Ishikawa (cell line): ENCODE results near the gene INPP5E.

ENCODE experiments used
- CEBPB ChIP-seq: IDR thresholded peaks from 2 replicates; pipeline ENCODE4 v1.6.1; 2012
- CREB1 ChIP-seq: IDR thresholded peaks from 2 replicates; pipeline ENCODE4 v1.6.1; 2012; ENCODE audit warnings: low read depth
- EGR1 ChIP-seq: IDR thresholded peaks from 2 replicates; pipeline ENCODE4 v1.6.1; 2012
- EP300 ChIP-seq: IDR thresholded peaks from 2 replicates; pipeline ENCODE4 v1.6.1; 2012; ENCODE audit warnings: borderline replicate concordance
- FOXM1 ChIP-seq: IDR thresholded peaks from 2 replicates; pipeline ENCODE4 v1.6.1; 2012; ENCODE audit warnings: low read depth, borderline replicate concordance
- NFIC ChIP-seq: IDR thresholded peaks from 2 replicates; pipeline ENCODE4 v1.6.1; 2012
- RAD21 ChIP-seq: IDR thresholded peaks from 2 replicates; pipeline ENCODE4 v1.6.1; 2012; ENCODE audit warnings: low read depth
- REST ChIP-seq: IDR thresholded peaks from 2 replicates; pipeline ENCODE4 v1.6.1; 2012; ENCODE audit warnings: low read depth, mild to moderate bottlenecking
- TAF1 ChIP-seq: IDR thresholded peaks from 2 replicates; pipeline ENCODE4 v1.6.1; 2012; ENCODE audit warnings: low read depth, mild to moderate bottlenecking
- TCF12 ChIP-seq: IDR thresholded peaks from 2 replicates; pipeline ENCODE4 v1.6.1; 2012; ENCODE audit warnings: low read depth
- TEAD4 ChIP-seq: IDR thresholded peaks from 2 replicates; pipeline ENCODE4 v1.6.1; 2012
- USF1 ChIP-seq: IDR thresholded peaks from 2 replicates; pipeline ENCODE4 v1.6.1; 2012
- YY1 ChIP-seq: IDR thresholded peaks from 2 replicates; pipeline ENCODE4 v1.6.1; 2012; ENCODE audit warnings: low read depth
- ZBTB7A ChIP-seq: IDR thresholded peaks from 2 replicates; pipeline ENCODE4 v1.6.1; 2012; ENCODE audit warnings: low read depth
- TF ChIP-seq, protein P1 (sequence below): IDR thresholded peaks from 2 replicates; pipeline ENCODE4 v1.6.1; 2012

The INPP5E gene

GRCh38 chr9:136410500-136411287 lies 29.0 kb downstream of the INPP5E start, which contains the start of the genes ENTR1 and PMPCA:
ENTR1 (minus strand) TSS chr9:136410614; CDS start chr9:136410397, 217 bp downstream.
PMPCA (plus strand) TSS chr9:136410658; CDS start chr9:136410669, 11 bp downstream.
- peak; percentile 98 for TF ChIP-seq TAF1
- no peak for TF ChIP-seq NFIC
- TF ChIP-seq YY1: peak; percentile 99
- TF ChIP-seq RAD21: no peak
- TF ChIP-seq REST: no peak
- TF ChIP-seq TCF12: peak; percentile 62; the same call in 1 of the 2 replicates
- TF ChIP-seq FOXM1: no peak
- TF ChIP-seq USF1: peak; percentile 15; the same call in 1 of the 2 replicates
- peak; percentile 94 for TF ChIP-seq EGR1
- peak; percentile 75 for TF ChIP-seq CREB1
- no peak for TF ChIP-seq EP300
- no peak for TF ChIP-seq ZBTB7A
- TF ChIP-seq TEAD4: no peak
- TF ChIP-seq, protein P1, sequence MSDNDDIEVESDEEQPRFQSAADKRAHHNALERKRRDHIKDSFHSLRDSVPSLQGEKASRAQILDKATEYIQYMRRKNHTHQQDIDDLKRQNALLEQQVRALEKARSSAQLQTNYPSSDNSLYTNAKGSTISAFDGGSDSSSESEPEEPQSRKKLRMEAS: peak; percentile 82; the same call in 1 of the 2 replicates

- no peak for TF ChIP-seq TEAD4
- TF ChIP-seq, protein P1: peak; percentile 98
- no peak for TF ChIP-seq RAD21
- TF ChIP-seq EGR1: no peak
- TF ChIP-seq REST: no peak
- 0 out of 2 replicates have a peak, but pooled peaks have one; percentile 14 for TF ChIP-seq USF1
- no peak for TF ChIP-seq CEBPB
- TF ChIP-seq EP300: no peak
- TF ChIP-seq FOXM1: no peak
- no peak for TF ChIP-seq TCF12
- peak; percentile 4; the same call in 1 of the 2 replicates for TF ChIP-seq ZBTB7A
Observed at GRCh38 chr9:136409557-136410455, 29.8 kb downstream of the INPP5E start.

- TF ChIP-seq RAD21 (no peak), TCF12 (no peak), TEAD4 (no peak)
Observed at GRCh38 chr9:136407911-136408310, 31.7 kb downstream of the INPP5E start.

- TF ChIP-seq CEBPB (no peak), REST (no peak), RAD21 (no peak), EP300 (no peak)
Observed at GRCh38 chr9:136405481-136405880, 34.2 kb downstream of the INPP5E start.
